HG02870 (cell line): Measurements from ENCODE around the gene GLIS1.

ENCODE experiments used
- ATAC-seq: cut with Tn5 transposase; IDR thresholded peaks from one replicate; pipeline ENCODE4 v1.9.1; 2021; ENCODE audit warnings: mild to moderate bottlenecking, moderate library complexity; ENCODE audit not compliant: unreplicated experiment

The GLIS1 gene

GRCh38 chr1:53640701-53641075 lies 98.3 kb downstream of the GLIS1 start:
- ATAC-seq: no peak

- no peak for ATAC-seq
These were observed 98.8 kb downstream of the GLIS1 start for GRCh38 chr1:53639996-53640700.

- ATAC-seq: no peak
These were observed 99.7 kb downstream of the GLIS1 start for GRCh38 chr1:53639251-53639763.

GRCh38 chr1:53638360-53639035 lies 100.5 kb downstream of the GLIS1 start:
- ATAC-seq: no peak

- no peak for ATAC-seq
These were observed 101.2 kb downstream of the GLIS1 start for GRCh38 chr1:53637511-53638359.

- ATAC-seq: no peak
These were observed 102.3 kb downstream of the GLIS1 start for GRCh38 chr1:53636621-53637171.

GRCh38 chr1:53634571-53634979 lies 104.4 kb downstream of the GLIS1 start:
- no peak for ATAC-seq

GRCh38 chr1:53633073-53633704 lies 105.8 kb downstream of the GLIS1 start:
- ATAC-seq: no peak

GRCh38 chr1:53631622-53632310 lies 107.2 kb downstream of the GLIS1 start:
- ATAC-seq: no peak

- ATAC-seq: no peak
These were observed 109.8 kb downstream of the GLIS1 start for GRCh38 chr1:53629101-53629691.

- ATAC-seq: no peak
These were observed 110.5 kb downstream of the GLIS1 start for GRCh38 chr1:53628286-53628955.

GRCh38 chr1:53627666-53628065 lies 111.3 kb downstream of the GLIS1 start:
- ATAC-seq: no peak

GRCh38 chr1:53627031-53627430 lies 111.9 kb downstream of the GLIS1 start:
- no peak for ATAC-seq

GRCh38 chr1:53626616-53627015 lies 112.3 kb downstream of the GLIS1 start:
- ATAC-seq: no peak

- ATAC-seq: no peak
These were observed 113.0 kb downstream of the GLIS1 start for GRCh38 chr1:53625766-53626520.

- no peak for ATAC-seq
These were observed 113.9 kb downstream of the GLIS1 start for GRCh38 chr1:53625049-53625448.

- ATAC-seq: no peak
These were observed 116.4 kb downstream of the GLIS1 start for GRCh38 chr1:53622531-53622930.

GRCh38 chr1:53621144-53621543 lies 117.8 kb downstream of the GLIS1 start:
- no peak for ATAC-seq
